Measurements from ENCODE around the gene CDKN2AIP.
"Not testable (repeated sequence)": the region's sequence is repeated elsewhere in the genome, so short reads cannot be mapped to it uniquely, and the experiment has no call there.

CDKN2AIP gene

GRCh38 chr4:183448436-183448835, 4.0 kb downstream of the CDKN2AIP start:
- no peak for DNase-seq (ENCODE audit: low read depth)

- DNase-seq (ENCODE audit: low read depth) = no peak
These were observed 4.9 kb downstream of the CDKN2AIP start for GRCh38 chr4:183449193-183449882.

- no peak for DNase-seq (ENCODE audit: low read depth)
These were observed 5.7 kb downstream of the CDKN2AIP start for GRCh38 chr4:183450108-183450507.

GRCh38 chr4:183455431-183456195, 11.2 kb downstream of the CDKN2AIP start:
- no peak for DNase-seq (ENCODE audit: low read depth)

GRCh38 chr4:183458005-183458404, 13.6 kb downstream of the CDKN2AIP start:
- no peak for DNase-seq (ENCODE audit: low read depth)

- DNase-seq (ENCODE audit: low read depth) = not testable (repeated sequence)
These were observed 19.6 kb downstream of the CDKN2AIP start for GRCh38 chr4:183463903-183464619.

- not testable (repeated sequence) for DNase-seq (ENCODE audit: low read depth)
These were observed 21.4 kb downstream of the CDKN2AIP start for GRCh38 chr4:183465879-183466278.

- no peak for DNase-seq (ENCODE audit: low read depth)
These were observed 22.8 kb downstream of the CDKN2AIP start for GRCh38 chr4:183467246-183467645.

GRCh38 chr4:183468210-183469095, 24.0 kb downstream of the CDKN2AIP start:
- DNase-seq (ENCODE audit: low read depth) = no peak

- peak; percentile 22 for DNase-seq (ENCODE audit: low read depth)
These were observed 24.8 kb downstream of the CDKN2AIP start for GRCh38 chr4:183469285-183469684.

GRCh38 chr4:183469936-183470335, 25.5 kb downstream of the CDKN2AIP start:
- no peak for DNase-seq (ENCODE audit: low read depth)

- no peak for DNase-seq (ENCODE audit: low read depth)
These were observed 26.4 kb downstream of the CDKN2AIP start for GRCh38 chr4:183470821-183471220.

GRCh38 chr4:183471946-183472708, 27.7 kb downstream of the CDKN2AIP start:
- DNase-seq (ENCODE audit: low read depth) = peak; percentile 51

- DNase-seq (ENCODE audit: low read depth) = no peak
These were observed 33.7 kb downstream of the CDKN2AIP start for GRCh38 chr4:183478123-183478522.

GRCh38 chr4:183478926-183479325, 34.5 kb downstream of the CDKN2AIP start:
- no peak for DNase-seq (ENCODE audit: low read depth)

GRCh38 chr4:183482515-183483095, 38.2 kb downstream of the CDKN2AIP start:
- not testable (repeated sequence) for DNase-seq (ENCODE audit: low read depth)

GRCh38 chr4:183483997-183484396, 39.6 kb downstream of the CDKN2AIP start:
- no peak for DNase-seq (ENCODE audit: low read depth)

- no peak for DNase-seq (ENCODE audit: low read depth)
These were observed 41.1 kb downstream of the CDKN2AIP start for GRCh38 chr4:183485411-183486160.

- peak; percentile 68 for DNase-seq (ENCODE audit: low read depth)
These were observed 48.4 kb downstream of the CDKN2AIP start for GRCh38 chr4:183492791-183493222.

- peak; percentile 37 for DNase-seq (ENCODE audit: low read depth)
These were observed 48.8 kb downstream of the CDKN2AIP start for GRCh38 chr4:183493246-183493645.
